Activated T-cell treated with anti-CD3 and anti-CD28 coated beads, Interleukin-2, amount 50 U/mL, for 1 hour (primary cell): Measurements from ENCODE around the gene DACH1.

ENCODE experiments used
- DNase-seq: peaks from one replicate; pipeline ENCODE4 v3.0.0-alpha.2; 2020

The DACH1 gene

GRCh38 chr13:71685072-71685471 is 181.9 kb downstream of the DACH1 start:
- no peak for DNase-seq

DNA sequence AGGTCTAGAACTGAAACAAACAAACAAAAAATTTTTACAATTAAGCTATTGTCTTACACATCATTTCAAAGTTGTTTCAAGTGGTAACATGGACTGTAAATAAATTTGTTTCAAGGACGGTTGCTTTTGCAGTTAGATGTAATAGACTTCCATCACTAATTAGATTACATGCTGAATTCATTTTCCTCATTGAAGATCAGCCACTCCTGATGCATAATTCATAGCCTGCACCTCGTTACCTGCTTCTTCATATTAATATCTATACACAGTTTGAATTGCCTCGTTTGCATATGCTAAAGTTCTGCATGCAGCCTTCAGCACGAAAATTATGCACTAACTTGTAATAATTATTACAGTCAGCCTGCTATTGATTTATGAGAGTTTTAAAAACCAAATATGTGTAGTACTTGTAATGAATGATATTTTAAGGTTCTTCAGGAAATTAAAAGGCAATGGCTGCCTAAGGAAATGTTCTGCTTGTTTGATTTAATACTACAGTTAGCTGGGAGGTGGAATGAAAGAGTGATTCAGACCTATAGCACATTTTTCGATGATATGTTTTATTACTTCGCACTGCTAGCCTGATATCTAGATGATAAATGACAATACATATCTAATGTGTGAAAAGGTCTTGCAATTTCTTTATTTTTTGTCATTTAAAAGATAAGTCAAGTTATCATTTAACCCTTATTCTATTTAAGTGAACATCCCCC is 184.9 kb downstream of the DACH1 start:
- no peak for DNase-seq

GRCh38 chr13:71677124-71677523 is 189.9 kb downstream of the DACH1 start:
- DNase-seq = no peak

DNA sequence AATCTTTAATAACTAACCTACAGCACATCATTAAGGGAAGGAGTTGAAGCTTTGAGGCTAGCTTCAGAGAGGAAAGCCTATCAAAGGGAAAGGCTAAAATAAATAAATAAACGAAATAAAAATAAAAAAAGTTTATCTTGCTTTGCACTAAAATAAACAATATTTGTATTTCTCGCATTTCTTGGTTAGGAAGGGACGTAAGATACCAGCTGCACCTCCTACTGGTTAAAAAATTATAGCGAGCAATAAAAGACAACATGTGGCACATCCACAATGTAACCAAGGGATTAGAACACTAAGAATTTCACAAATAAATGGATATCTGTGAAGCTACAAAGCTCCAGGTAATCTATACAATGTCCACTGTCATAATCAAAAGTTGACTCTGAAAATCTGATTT is 194.5 kb downstream of the DACH1 start:
- no peak for DNase-seq

DNA sequence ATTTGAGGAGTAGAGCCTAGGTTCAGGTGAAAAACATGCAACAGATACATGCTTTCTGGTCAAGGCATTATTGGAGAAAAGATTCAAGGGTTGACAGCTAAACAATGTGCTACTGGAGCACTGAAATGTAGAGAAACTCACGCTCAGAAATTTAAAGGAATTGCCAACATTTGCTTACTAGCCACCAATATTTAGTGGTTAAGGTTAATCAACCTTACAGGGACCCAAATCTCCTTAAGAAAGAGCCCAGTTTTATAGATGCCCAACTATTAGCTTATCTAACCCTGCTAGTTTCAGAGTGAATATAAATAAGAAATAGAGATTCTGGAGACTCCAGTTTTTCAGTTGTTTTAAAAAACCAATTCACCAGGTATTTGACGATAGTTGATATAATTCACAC is 203.6 kb downstream of the DACH1 start:
- no peak for DNase-seq

DNA sequence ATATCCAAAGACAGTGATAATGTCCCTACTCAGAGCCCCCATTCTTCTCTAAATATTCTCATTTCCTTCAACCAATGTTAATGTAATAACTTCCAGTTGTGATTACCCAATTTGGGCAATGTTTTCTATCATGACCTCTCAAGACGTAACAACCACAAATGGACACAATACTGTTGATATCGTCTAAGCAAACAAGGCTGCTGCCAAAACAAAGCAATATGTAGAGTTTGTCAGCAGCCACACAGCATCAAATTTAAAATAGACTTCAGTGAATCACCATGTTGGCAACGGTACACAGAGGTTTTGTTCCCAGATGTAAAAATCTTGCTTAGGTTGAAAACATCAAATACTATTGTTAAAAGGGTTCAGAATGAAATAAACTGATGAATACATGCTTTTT is 205.1 kb downstream of the DACH1 start:
- DNase-seq = no peak

GRCh38 chr13:71659404-71659803 is 207.6 kb downstream of the DACH1 start:
- DNase-seq = no peak

- no peak for DNase-seq
Measured at GRCh38 chr13:71645467-71645866, 221.5 kb downstream of the DACH1 start.

- DNase-seq = no peak
Measured at GRCh38 chr13:71644579-71644978, 222.4 kb downstream of the DACH1 start.

- no peak for DNase-seq
Measured at GRCh38 chr13:71643448-71643860, 223.6 kb downstream of the DACH1 start.

DNA sequence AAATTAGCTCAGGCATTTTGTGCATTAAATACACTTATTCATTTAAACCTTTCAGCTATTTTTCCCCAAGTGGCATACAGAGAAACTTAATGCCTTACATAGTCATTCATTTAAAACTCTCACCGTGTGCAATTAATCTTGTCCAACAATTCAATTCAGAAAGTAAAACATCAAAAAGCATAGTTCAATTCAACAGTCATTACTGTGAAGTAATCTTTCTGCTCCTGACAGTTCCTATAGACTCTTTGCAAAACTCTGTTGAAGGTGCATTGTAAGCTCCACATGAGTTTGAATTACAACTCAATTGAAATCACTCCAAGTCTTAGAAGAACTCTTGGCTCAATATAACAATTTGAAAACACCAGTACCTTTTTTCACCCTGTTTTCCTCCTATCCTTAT is 228.3 kb downstream of the DACH1 start:
- no peak for DNase-seq

DNA sequence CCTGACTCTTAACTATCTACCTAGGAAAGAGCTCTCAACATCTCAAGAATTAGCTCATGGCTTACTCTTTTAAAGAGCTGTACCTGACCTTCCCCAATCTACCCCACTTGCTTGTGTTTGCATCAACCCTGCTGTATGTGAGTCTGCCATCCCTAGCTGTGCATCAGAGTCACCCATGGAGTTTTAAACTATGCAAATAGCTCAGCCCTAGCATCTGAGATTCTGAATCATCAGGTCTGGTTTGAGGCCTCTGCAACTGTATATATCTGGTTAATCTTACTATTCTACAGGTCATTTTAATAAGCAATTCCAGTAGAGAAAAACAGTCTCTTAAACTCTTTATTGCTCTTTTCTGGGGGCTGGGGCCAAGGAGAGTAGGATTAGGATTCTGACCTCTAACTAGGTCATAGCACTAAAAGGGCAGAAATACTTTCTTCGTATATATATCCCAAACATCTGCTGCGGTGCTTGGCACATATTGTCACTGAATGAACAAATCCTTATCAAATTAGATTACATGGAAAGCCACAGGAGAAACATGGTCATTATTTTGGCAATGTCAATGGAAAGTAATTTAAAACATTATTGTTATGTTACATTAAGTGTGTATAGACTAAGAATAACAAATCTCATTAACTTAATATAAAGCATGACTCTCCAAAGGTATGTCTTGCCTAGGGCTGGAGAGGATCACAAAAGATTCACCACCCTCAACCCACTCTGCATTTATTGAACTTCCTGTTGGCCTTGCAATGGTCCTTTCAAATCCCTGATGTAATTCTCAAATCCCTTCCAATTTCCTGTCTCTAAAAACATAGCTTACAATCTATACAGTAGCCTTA is 232.2 kb downstream of the DACH1 start:
- no peak for DNase-seq

DNA sequence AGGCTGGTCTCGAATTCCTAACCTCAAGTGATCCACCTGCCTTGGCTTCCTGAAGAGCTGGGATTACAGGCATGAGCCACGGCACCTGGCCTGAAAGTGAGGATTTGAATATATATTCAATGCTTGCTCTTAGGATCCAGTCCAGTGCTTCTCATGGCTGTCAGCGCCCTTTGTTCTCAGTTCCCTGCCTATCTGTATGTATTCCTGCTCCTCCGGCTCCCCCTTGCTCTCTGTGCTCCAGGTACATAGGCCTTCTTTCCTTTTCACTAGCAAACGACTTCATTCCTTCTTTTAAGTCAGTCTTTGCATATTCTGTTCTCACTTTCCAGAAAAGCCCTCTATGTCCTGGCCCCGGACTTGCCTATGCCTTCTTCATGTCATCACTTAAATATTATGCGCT is 232.8 kb downstream of the DACH1 start:
- no peak for DNase-seq

DNA sequence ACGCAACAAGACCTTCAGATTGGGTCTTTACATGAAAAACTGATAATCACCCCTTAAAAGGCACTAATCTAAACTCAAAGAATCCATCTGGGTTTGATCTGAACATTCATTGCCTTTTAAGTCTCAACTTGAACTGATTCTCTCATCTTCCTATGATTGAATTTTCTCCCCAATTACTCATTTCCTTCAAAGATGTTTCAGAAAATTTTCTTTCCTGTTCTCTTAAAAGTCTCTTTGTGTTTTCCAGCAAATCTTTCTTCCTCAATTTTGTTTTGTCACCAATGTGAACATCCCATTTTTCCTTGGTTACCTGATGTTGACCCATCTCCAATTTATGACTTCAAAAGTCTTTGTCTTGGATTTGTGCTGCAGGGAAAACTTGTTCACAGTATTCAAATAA is 234.3 kb downstream of the DACH1 start:
- no peak for DNase-seq

GRCh38 chr13:71632206-71632605 is 234.8 kb downstream of the DACH1 start:
- DNase-seq = no peak

DNA sequence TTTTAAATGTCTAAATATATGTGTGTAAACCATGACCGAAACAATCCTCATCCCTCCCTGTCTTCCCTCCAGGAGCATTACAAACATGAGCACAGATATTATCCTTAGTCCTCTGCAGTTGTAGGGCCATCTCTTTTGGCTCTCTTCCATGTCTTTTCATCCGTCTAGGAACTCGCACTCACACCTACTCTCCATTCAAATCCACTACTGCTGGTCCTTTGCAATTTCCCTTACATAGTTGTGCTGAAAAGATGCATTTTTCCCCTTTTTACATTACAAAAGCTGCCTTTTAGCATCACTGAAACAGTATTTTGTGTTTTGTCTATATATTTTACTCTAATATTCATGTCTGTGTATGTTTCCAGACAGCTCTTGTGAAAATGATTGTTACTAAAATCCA is 237.8 kb downstream of the DACH1 start:
- no peak for DNase-seq

DNA sequence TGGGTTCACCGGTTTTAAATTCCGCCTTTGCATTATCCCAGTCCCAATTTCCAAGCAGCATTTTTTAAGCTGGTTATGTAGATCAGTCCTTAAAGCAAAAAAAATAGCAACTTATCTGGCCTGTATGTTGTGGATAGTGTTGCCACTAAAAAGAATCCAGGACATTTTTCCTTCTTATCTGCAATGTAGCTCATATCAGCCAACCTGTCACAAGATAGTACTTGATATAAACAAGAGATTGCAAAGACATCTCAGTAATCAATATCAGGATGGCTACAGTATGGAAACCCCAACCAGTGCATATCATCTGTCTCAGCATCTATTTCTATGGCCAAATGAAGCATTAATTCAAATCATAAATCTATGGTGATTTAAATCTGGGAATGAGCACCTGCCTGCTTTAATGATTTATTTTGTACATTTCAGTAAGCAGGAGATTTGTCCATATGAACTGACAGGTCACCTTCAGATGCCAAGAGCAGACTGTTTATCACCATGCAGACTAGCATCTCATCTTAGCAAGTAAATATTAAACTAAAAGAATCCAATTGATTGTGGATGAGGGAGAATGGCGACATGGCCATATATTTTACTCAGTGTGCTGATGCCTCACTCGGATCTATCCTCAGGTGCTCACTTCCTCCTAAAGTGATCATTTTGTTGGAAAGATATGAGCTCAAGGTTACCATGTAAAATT is 240.4 kb downstream of the DACH1 start:
- DNase-seq = no peak

- no peak for DNase-seq
Measured at GRCh38 chr13:71625694-71626093, 241.3 kb downstream of the DACH1 start.

- no peak for DNase-seq
Measured at GRCh38 chr13:71624653-71625600, 242.1 kb downstream of the DACH1 start.

DNA sequence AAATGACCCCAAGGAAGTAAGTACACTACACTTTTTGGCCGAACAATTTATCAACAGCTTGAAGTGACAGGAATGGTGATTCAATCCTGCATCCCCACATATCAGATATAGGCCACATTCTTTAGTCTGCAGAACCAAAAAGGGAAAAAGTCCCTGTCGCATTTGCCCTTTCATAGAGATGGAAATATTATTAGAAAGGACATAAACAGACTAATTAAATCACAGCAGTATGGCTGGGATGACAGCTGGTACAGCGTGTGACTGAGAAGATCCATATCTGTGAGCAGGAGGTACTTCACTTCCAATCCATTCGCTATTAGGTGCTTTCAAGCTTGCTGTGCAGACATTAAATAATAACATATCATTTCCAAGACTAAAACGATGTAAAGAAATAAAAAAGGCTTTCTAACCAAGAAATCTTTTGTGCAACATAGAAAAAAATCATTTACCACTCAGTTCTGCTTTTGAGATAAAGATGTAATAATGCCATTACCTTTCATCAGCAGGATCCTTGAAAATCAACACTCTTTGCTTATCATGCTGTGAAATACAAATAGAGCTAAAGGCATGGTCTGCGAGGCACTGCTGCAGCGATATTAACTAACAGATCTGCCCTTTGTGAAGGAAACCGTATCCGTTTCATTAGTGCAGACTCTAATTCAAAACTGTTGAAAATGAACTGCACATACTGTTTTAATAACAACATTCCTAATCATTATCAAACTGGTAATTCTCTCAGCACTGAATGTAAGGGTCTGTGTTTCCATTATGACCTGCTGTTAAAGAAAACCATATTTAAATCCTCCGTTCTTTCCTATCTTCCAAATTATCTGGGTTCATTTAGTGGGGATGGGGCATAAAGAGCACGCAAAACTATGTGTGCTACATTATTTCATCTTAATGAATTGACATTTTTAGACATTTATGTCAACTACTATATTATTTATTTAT is 245.6 kb downstream of the DACH1 start:
- no peak for DNase-seq

DNA sequence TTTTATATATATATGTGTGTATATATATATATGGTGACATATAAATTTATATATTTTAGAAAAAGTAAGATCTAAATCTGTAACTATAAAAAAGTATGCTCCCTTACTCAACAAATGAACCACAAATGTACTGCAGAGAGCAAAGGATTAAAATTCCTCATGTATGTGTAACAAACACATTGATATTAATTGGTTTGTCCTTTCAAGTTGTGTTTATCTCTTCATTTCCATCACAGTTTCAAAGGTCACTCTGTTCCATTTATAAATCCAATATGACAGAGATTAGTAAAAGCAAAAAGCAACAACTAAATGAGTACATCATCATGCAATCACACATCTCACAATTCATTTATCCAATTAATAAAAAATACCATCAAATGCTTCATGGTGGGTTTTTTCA is 247.9 kb downstream of the DACH1 start:
- DNase-seq = no peak
